HUES48 (cell line): ENCODE results near the gene POU2F1.

Experiments
- H3K27ac ChIP-seq: one replicate; pipeline ENCODE4 v1.7.0; 2013; ENCODE audit warnings: low read depth, low read length, inconsistent platforms
- H3K27me3 ChIP-seq: 2 replicates; pipeline ENCODE4 v1.6.1; 2013; ENCODE audit warnings: mild to moderate bottlenecking, low read length; ENCODE audit not compliant: control insufficient read depth, insufficient read depth
- H3K36me3 ChIP-seq: 2 replicates; pipeline ENCODE4 v1.6.1; 2013; ENCODE audit warnings: low read length; ENCODE audit not compliant: control insufficient read depth, insufficient read depth
- H3K4me1 ChIP-seq: 2 replicates; pipeline ENCODE4 v1.6.1; 2013; ENCODE audit warnings: mild to moderate bottlenecking, low read length; ENCODE audit not compliant: control insufficient read depth, insufficient read depth
- H3K4me3 ChIP-seq: 2 replicates; pipeline ENCODE4 v1.5.1; 2013; ENCODE audit warnings: mild to moderate bottlenecking, low read depth, low read length
- H3K9ac ChIP-seq: 2 replicates; pipeline ENCODE4 v1.6.1; 2013; ENCODE audit warnings: mild to moderate bottlenecking, low read depth, low read length, moderate library complexity
- H3K9me3 ChIP-seq: 2 replicates; pipeline ENCODE4 v1.6.1; 2013; ENCODE audit warnings: low read length; ENCODE audit not compliant: control insufficient read depth, insufficient read depth

Gene POU2F1

GRCh38 chr1:167432780-167433179 lies 212.1 kb downstream of the POU2F1 start:
- H3K4me3 ChIP-seq, result no peak overlapping the region
- no peak overlapping the region for H3K9ac ChIP-seq
- no peaks in the 10 kb centered on the region for H3K9me3 ChIP-seq
- H3K36me3 ChIP-seq, result no peaks in the 10 kb centered on the region
- H3K27me3 ChIP-seq, result no peaks in the 10 kb centered on the region
- peaks cover 38% of the 10 kb centered on the region for H3K4me1 ChIP-seq
- no peak overlapping the region for H3K27ac ChIP-seq

- Histone ChIP-seq H3K27ac (no peak overlapping the region), H3K9ac (no peak overlapping the region), H3K36me3 (no peaks in the 10 kb centered on the region), H3K4me3 (no peak overlapping the region), H3K27me3 (peaks cover 11% of the 10 kb centered on the region), H3K4me1 (peaks cover 28% of the 10 kb centered on the region), H3K9me3 (no peaks in the 10 kb centered on the region)
These were observed 213.2 kb downstream of the POU2F1 start for GRCh38 chr1:167433884-167434283.

GRCh38 chr1:167434306-167434705 lies 213.6 kb downstream of the POU2F1 start:
- Histone ChIP-seq H3K36me3 (no peaks in the 10 kb centered on the region), H3K4me3 (no peak overlapping the region), H3K27ac (no peak overlapping the region), H3K9ac (no peak overlapping the region), H3K4me1 (peaks cover 26% of the 10 kb centered on the region), H3K9me3 (no peaks in the 10 kb centered on the region), H3K27me3 (peaks cover 15% of the 10 kb centered on the region)

GRCh38 chr1:167435484-167435883 lies 214.8 kb downstream of the POU2F1 start:
- Histone ChIP-seq H3K27me3 (peaks cover 27% of the 10 kb centered on the region), H3K9me3 (no peaks in the 10 kb centered on the region), H3K36me3 (no peaks in the 10 kb centered on the region), H3K9ac (no peak overlapping the region), H3K4me3 (no peak overlapping the region), H3K4me1 (peaks cover 17% of the 10 kb centered on the region), H3K27ac (no peak overlapping the region)

- Histone ChIP-seq H3K36me3 (no peaks in the 10 kb centered on the region), H3K27me3 (peaks cover 37% of the 10 kb centered on the region), H3K27ac (no peak overlapping the region), H3K9ac (no peak overlapping the region), H3K4me1 (peaks cover 5% of the 10 kb centered on the region; the same call in 1 of the 2 replicates), H3K4me3 (peak overlapping the region; percentile 65), H3K9me3 (no peaks in the 10 kb centered on the region)
These were observed 217.8 kb downstream of the POU2F1 start for GRCh38 chr1:167438171-167439138.

GRCh38 chr1:167439301-167439988 lies 218.8 kb downstream of the POU2F1 start:
- no peaks in the 10 kb centered on the region for H3K9me3 ChIP-seq
- peaks cover 5% of the 10 kb centered on the region; the same call in 1 of the 2 replicates for H3K4me1 ChIP-seq
- H3K9ac ChIP-seq, result 0 out of 2 replicates have a peak overlapping the region, but pooled peaks have one; percentile 18
- peak overlapping the region; percentile 65 for H3K4me3 ChIP-seq
- no peaks in the 10 kb centered on the region for H3K36me3 ChIP-seq
- H3K27ac ChIP-seq, result no peak overlapping the region
- H3K27me3 ChIP-seq, result peaks cover 37% of the 10 kb centered on the region

- Histone ChIP-seq H3K36me3 (no peaks in the 10 kb centered on the region), H3K9ac (no peak overlapping the region), H3K27me3 (peaks cover 37% of the 10 kb centered on the region), H3K27ac (no peak overlapping the region), H3K9me3 (no peaks in the 10 kb centered on the region), H3K4me3 (no peak overlapping the region), H3K4me1 (peaks cover 5% of the 10 kb centered on the region; the same call in 1 of the 2 replicates)
These were observed 219.7 kb downstream of the POU2F1 start for GRCh38 chr1:167440345-167440744.

- Histone ChIP-seq H3K9ac (no peak overlapping the region), H3K27ac (no peak overlapping the region), H3K36me3 (no peaks in the 10 kb centered on the region), H3K9me3 (no peaks in the 10 kb centered on the region), H3K4me1 (peaks cover 5% of the 10 kb centered on the region; the same call in 1 of the 2 replicates), H3K27me3 (peaks cover 37% of the 10 kb centered on the region), H3K4me3 (no peak overlapping the region)
These were observed 220.1 kb downstream of the POU2F1 start for GRCh38 chr1:167440776-167441175.

- Histone ChIP-seq H3K4me3 (no peak overlapping the region), H3K9me3 (no peaks in the 10 kb centered on the region), H3K4me1 (peaks cover 5% of the 10 kb centered on the region; the same call in 1 of the 2 replicates), H3K9ac (no peak overlapping the region), H3K27ac (no peak overlapping the region), H3K36me3 (no peaks in the 10 kb centered on the region), H3K27me3 (peaks cover 37% of the 10 kb centered on the region)
These were observed 220.5 kb downstream of the POU2F1 start for GRCh38 chr1:167441222-167441621.

GRCh38 chr1:167442142-167442848 lies 221.6 kb downstream of the POU2F1 start:
- no peak overlapping the region for H3K4me3 ChIP-seq
- peaks cover 5% of the 10 kb centered on the region for H3K4me1 ChIP-seq
- no peak overlapping the region for H3K9ac ChIP-seq
- peaks cover 37% of the 10 kb centered on the region for H3K27me3 ChIP-seq
- no peak overlapping the region for H3K27ac ChIP-seq
- no peaks in the 10 kb centered on the region for H3K9me3 ChIP-seq
- H3K36me3 ChIP-seq, result no peaks in the 10 kb centered on the region
